ENCODE measurements around the gene DPP6. TPM values are rescaled to one million over a fixed set of nuclear protein-coding genes. Genes with fewer than 3 reads are reported as not detected.

DPP6 gene
- total RNA-seq, 3 donors from 2014 or later (not counting 1 experiment from before 2014, with no cell fraction given) = not detected

- intact Hi-C loops (cut with micrococcal nuclease) = no loop called here
- Histone ChIP-seq H3K27ac (ENCODE audit: low read length) (no peak overlapping the region), H3K9me3 (ENCODE audit: control insufficient read depth, insufficient read depth, low read length) (no peaks in the 10 kb centered on the region), H3K27me3 (ENCODE audit: control insufficient read depth, insufficient read depth, low read length) (no peaks in the 10 kb centered on the region), H3K36me3 (ENCODE audit: control insufficient read depth, insufficient read depth, low read length) (no peaks in the 10 kb centered on the region), H3K4me3 (ENCODE audit: low read length) (no peak overlapping the region), H3K4me1 (ENCODE audit: control insufficient read depth, insufficient read depth, low read length) (no peaks in the 10 kb centered on the region)
- H3K27ac Mint-ChIP-seq = no peak overlapping the region
- 74% methylated on average over 23 of the region's 23 CpGs for WGBS (ENCODE audit: insufficient coverage)
- no peaks in the 10 kb centered on the region for H3K27me3 Mint-ChIP-seq (ENCODE audit: low read depth in 2 of 2)
- no peak overlapping the region for H3K4me3 Mint-ChIP-seq
- no peaks in the 10 kb centered on the region for H3K36me3 Mint-ChIP-seq
- peaks cover 8 to 15% of the 10 kb centered on the region in 2 donors for H3K9me3 Mint-ChIP-seq
- no peaks in the 10 kb centered on the region for H3K4me1 Mint-ChIP-seq
- TF ChIP-seq CTCF (IDR thresholded peaks at IDR 0.05) = no peak
- ATAC-seq (no peak), DNase-seq (no peak)
Observed at GRCh38 chr7:154338701-154339506, 286.7 kb downstream of the DPP6 start.

GRCh38 chr7:154342971-154343633, 290.9 kb downstream of the DPP6 start:
- no peaks in the 10 kb centered on the region for H3K27me3 Mint-ChIP-seq (ENCODE audit: low read depth in 2 of 2)
- no peak overlapping the region for H3K4me3 Mint-ChIP-seq
- H3K27ac Mint-ChIP-seq = no peak overlapping the region
- no peaks in the 10 kb centered on the region for H3K4me1 ChIP-seq (ENCODE audit: control insufficient read depth, insufficient read depth, low read length)
- no peak overlapping the region for H3K4me3 ChIP-seq (ENCODE audit: low read length)
- no peaks in the 10 kb centered on the region for H3K36me3 ChIP-seq (ENCODE audit: control insufficient read depth, insufficient read depth, low read length)
- TF ChIP-seq CTCF (IDR thresholded peaks at IDR 0.05) = no peak
- H3K27me3 ChIP-seq (ENCODE audit: control insufficient read depth, insufficient read depth, low read length) = no peaks in the 10 kb centered on the region
- H3K27ac ChIP-seq (ENCODE audit: low read length) = no peak overlapping the region
- DNase-seq (no peak), ATAC-seq (no peak)
- H3K36me3 Mint-ChIP-seq = peaks cover 6% of the 10 kb centered on the region
- intact Hi-C loops (cut with micrococcal nuclease) = no loop called here
- WGBS (ENCODE audit: insufficient coverage) = 67% methylated on average over 14 of the region's 14 CpGs
- no peaks in the 10 kb centered on the region for H3K9me3 ChIP-seq (ENCODE audit: control insufficient read depth, insufficient read depth, low read length)
- H3K4me1 Mint-ChIP-seq = no peaks in the 10 kb centered on the region
- peaks cover 8 to 15% of the 10 kb centered on the region in 2 donors for H3K9me3 Mint-ChIP-seq

DNA sequence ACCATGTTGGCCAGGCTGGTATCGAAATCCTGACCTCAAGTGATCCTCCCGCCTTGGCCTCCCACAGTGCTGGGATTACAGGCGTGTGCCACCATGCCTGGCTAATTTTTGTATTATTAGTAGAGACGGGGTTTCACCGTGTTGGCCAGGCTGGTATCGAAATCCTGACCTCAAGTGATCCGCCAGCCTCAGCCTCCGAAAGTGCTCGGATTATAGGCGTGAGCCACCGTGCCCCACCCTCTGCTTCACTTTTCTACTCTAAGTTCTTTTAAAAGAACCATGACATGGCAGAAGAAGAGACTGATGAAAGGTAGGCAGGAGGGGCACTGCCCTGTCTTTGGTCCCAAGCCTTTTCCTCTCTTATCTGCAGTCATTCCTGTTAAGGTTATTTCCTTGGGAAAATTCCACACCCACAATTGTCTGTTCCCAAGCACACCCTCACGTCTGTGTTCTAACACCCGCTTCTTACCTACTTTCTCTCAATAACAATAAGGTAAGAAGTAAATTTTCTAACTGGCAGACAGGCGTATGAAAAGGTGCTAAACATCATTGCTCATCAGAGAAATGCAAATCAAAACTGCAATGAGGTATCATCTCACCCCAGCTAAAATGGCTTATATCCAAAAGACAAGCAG, 291.7 kb downstream of the DPP6 start:
- Mint-ChIP-seq H3K27me3 (ENCODE audit: low read depth in 2 of 2) (no peaks in the 10 kb centered on the region), H3K4me1 (no peaks in the 10 kb centered on the region), H3K27ac (no peak overlapping the region), H3K9me3 (peaks cover 5 to 12% of the 10 kb centered on the region in 2 donors), H3K4me3 (no peak overlapping the region), H3K36me3 (peaks cover 13% of the 10 kb centered on the region)
- no peak overlapping the region for H3K27ac ChIP-seq (ENCODE audit: low read length)
- no peak for TF ChIP-seq CTCF (IDR thresholded peaks at IDR 0.05)
- no peaks in the 10 kb centered on the region for H3K4me1 ChIP-seq (ENCODE audit: control insufficient read depth, insufficient read depth, low read length)
- DNase-seq (no peak), ATAC-seq (no peak)
- intact Hi-C loops (cut with micrococcal nuclease) = no loop called here
- 92% methylated on average over 12 of the region's 14 CpGs for WGBS (ENCODE audit: insufficient coverage)
- no peak overlapping the region for H3K4me3 ChIP-seq (ENCODE audit: low read length)
- no peaks in the 10 kb centered on the region for H3K36me3 ChIP-seq (ENCODE audit: control insufficient read depth, insufficient read depth, low read length)
- H3K27me3 ChIP-seq (ENCODE audit: control insufficient read depth, insufficient read depth, low read length) = no peaks in the 10 kb centered on the region
- no peaks in the 10 kb centered on the region for H3K9me3 ChIP-seq (ENCODE audit: control insufficient read depth, insufficient read depth, low read length)

Data from natural killer cell (primary cell).